ENCODE measurements around the gene MAD1L1. TPM values are rescaled to one million over a fixed set of nuclear protein-coding genes. Genes with fewer than 3 reads are reported as not detected.

MAD1L1 gene
- total and polyA plus RNA-seq, 2 experiments from 2014 or later = 38.2 to 69.8 TPM

- H3K27me3 ChIP-seq (replicated peaks; ENCODE audit: insufficient read depth) = no peaks in the 10 kb centered on the region
- H3K36me3 ChIP-seq (ENCODE audit: low read depth) = no peaks in the 10 kb centered on the region
- H3F3A ChIP-seq (ENCODE audit: insufficient read depth) = no peaks in the 10 kb centered on the region
- in situ Hi-C loops (cut with MboI) = no loop called here
- no peak overlapping the region for H3K27ac ChIP-seq
- H3K9me2 ChIP-seq (ENCODE audit: insufficient read depth) = no peaks in the 10 kb centered on the region
- no peak overlapping the region for H3K9ac ChIP-seq
- H3K9me3 ChIP-seq (ENCODE audit: low read depth) = no peaks in the 10 kb centered on the region
- 79 to 82% methylated on average over 11 of the region's 11 CpGs for WGBS, 2 experiments (ENCODE audit: low coverage in 1 of 2, low lambda C conversion rate in 2 of 2, missing lambda C conversion rate in 2 of 2)
- H4K20me1 ChIP-seq (ENCODE audit: insufficient read depth) = no peaks in the 10 kb centered on the region
- no peak overlapping the region for H3K4me2 ChIP-seq (ENCODE audit: unreplicated experiment)
- H3K79me2 ChIP-seq (ENCODE audit: insufficient read depth) = no peaks in the 10 kb centered on the region
- no peaks in the 10 kb centered on the region for H3K4me1 ChIP-seq (ENCODE audit: insufficient read depth)
- H3K4me3 ChIP-seq = no peak overlapping the region
- TF ChIP-seq EZH2 (IDR thresholded peaks at IDR 0.05; ENCODE audit: insufficient read depth, poor library complexity, severe bottlenecking) (no peak), EZH2phosphoT487 (IDR thresholded peaks at IDR 0.05; ENCODE audit: insufficient read depth, low read depth) (no peak)
- no peak overlapping the region for H2AFZ ChIP-seq
- no peak for DNase-seq
Measured at GRCh38 chr7:1943326-1943725, 289.4 kb downstream of the MAD1L1 start.

GRCh38 chr7:1942941-1943289, 289.8 kb downstream of the MAD1L1 start:
- 90 to 92% methylated on average over 5 of the region's 5 CpGs for WGBS, 2 experiments (ENCODE audit: low coverage in 1 of 2, low lambda C conversion rate in 2 of 2, missing lambda C conversion rate in 2 of 2)
- H3K9me3 ChIP-seq (ENCODE audit: low read depth) = no peaks in the 10 kb centered on the region
- DNase-seq = no peak
- H2AFZ ChIP-seq = no peak overlapping the region
- H3K27ac ChIP-seq = no peak overlapping the region
- H3K9me2 ChIP-seq (ENCODE audit: insufficient read depth) = no peaks in the 10 kb centered on the region
- H3K4me2 ChIP-seq (ENCODE audit: unreplicated experiment) = no peak overlapping the region
- no peaks in the 10 kb centered on the region for H3K27me3 ChIP-seq (replicated peaks; ENCODE audit: insufficient read depth)
- no peak overlapping the region for H3K9ac ChIP-seq
- no peaks in the 10 kb centered on the region for H4K20me1 ChIP-seq (ENCODE audit: insufficient read depth)
- no peaks in the 10 kb centered on the region for H3F3A ChIP-seq (ENCODE audit: insufficient read depth)
- TF ChIP-seq EZH2 (IDR thresholded peaks at IDR 0.05; ENCODE audit: insufficient read depth, poor library complexity, severe bottlenecking) = no peak
- TF ChIP-seq EZH2phosphoT487 (IDR thresholded peaks at IDR 0.05; ENCODE audit: insufficient read depth, low read depth) = no peak
- H3K4me3 ChIP-seq = no peak overlapping the region
- no peaks in the 10 kb centered on the region for H3K36me3 ChIP-seq (ENCODE audit: low read depth)
- H3K4me1 ChIP-seq (ENCODE audit: insufficient read depth) = no peaks in the 10 kb centered on the region
- in situ Hi-C loops (cut with MboI) = no loop called here
- no peaks in the 10 kb centered on the region for H3K79me2 ChIP-seq (ENCODE audit: insufficient read depth)

DNA sequence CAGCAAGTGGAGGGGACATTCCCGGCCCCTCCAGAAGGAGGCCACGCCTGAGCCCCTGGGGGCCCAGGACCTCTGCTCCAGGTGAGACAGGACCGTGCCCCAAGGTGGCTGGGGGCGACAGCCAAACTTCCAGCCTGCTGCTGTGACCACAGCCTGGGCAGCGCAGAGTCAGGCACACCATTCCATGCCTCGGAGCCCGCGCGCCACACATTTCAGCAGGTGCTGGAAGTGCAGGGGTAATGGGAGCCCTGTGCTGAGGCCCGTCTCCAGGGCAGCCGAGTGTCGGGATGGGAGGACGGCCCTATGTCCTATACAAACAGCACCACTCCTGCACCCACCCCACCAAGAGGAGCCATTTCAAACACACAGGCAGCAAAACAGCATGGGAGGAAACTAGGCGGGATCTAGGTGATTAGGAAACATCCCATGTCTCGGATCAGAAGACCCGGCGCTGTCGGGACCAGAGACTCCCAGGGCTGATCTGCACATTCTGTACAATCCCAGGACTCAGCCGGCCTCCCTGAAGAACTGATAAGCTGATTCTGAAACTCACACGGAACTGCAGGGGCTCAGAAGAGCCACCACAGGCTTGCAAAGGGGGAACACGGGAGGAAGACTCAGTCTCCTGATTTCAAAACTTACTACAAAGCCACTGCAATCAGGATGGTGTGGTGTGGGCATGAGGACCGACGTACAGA, 290.4 kb downstream of the MAD1L1 start:
- Histone ChIP-seq H3K9me3 (ENCODE audit: low read depth) (no peaks in the 10 kb centered on the region), H4K20me1 (ENCODE audit: insufficient read depth) (no peaks in the 10 kb centered on the region), H3F3A (ENCODE audit: insufficient read depth) (no peaks in the 10 kb centered on the region), H3K27ac (no peak overlapping the region), H2AFZ (no peak overlapping the region), H3K36me3 (ENCODE audit: low read depth) (no peaks in the 10 kb centered on the region), H3K27me3 (replicated peaks; ENCODE audit: insufficient read depth) (no peaks in the 10 kb centered on the region), H3K9me2 (ENCODE audit: insufficient read depth) (no peaks in the 10 kb centered on the region), H3K79me2 (ENCODE audit: insufficient read depth) (no peaks in the 10 kb centered on the region), H3K4me3 (no peak overlapping the region), H3K4me2 (ENCODE audit: unreplicated experiment) (no peak overlapping the region), H3K9ac (no peak overlapping the region), H3K4me1 (ENCODE audit: insufficient read depth) (no peaks in the 10 kb centered on the region)
- no peak for DNase-seq
- TF ChIP-seq EZH2phosphoT487 (IDR thresholded peaks at IDR 0.05; ENCODE audit: insufficient read depth, low read depth) (no peak), EZH2 (IDR thresholded peaks at IDR 0.05; ENCODE audit: insufficient read depth, poor library complexity, severe bottlenecking) (no peak)
- WGBS, 2 experiments (ENCODE audit: low coverage in 1 of 2, low lambda C conversion rate in 2 of 2, missing lambda C conversion rate in 2 of 2) = 91 to 92% methylated on average over 23 of the region's 23 CpGs
- in situ Hi-C loops (cut with MboI) = no loop called here

- H3F3A ChIP-seq (ENCODE audit: insufficient read depth) = no peaks in the 10 kb centered on the region
- no peak for DNase-seq
Measured at GRCh38 chr7:1941464-1942242, 291.1 kb downstream of the MAD1L1 start.

More at GRCh38 chr7:1941464-1942242, 291.1 kb downstream of the MAD1L1 start:
- Histone ChIP-seq H2AFZ (no peak overlapping the region), H3K9me3 (ENCODE audit: low read depth) (no peaks in the 10 kb centered on the region), H4K20me1 (ENCODE audit: insufficient read depth) (no peaks in the 10 kb centered on the region), H3K9ac (no peak overlapping the region), H3K4me3 (no peak overlapping the region), H3K36me3 (ENCODE audit: low read depth) (no peaks in the 10 kb centered on the region), H3K4me2 (ENCODE audit: unreplicated experiment) (no peak overlapping the region), H3K27me3 (replicated peaks; ENCODE audit: insufficient read depth) (no peaks in the 10 kb centered on the region), H3K79me2 (ENCODE audit: insufficient read depth) (no peaks in the 10 kb centered on the region), H3K4me1 (ENCODE audit: insufficient read depth) (no peaks in the 10 kb centered on the region), H3K27ac (no peak overlapping the region), H3K9me2 (ENCODE audit: insufficient read depth) (no peaks in the 10 kb centered on the region)
- TF ChIP-seq EZH2phosphoT487 (IDR thresholded peaks at IDR 0.05; ENCODE audit: insufficient read depth, low read depth) (no peak), EZH2 (IDR thresholded peaks at IDR 0.05; ENCODE audit: insufficient read depth, poor library complexity, severe bottlenecking) (no peak)
- in situ Hi-C loops (cut with MboI) = no loop called here
- WGBS, 2 experiments (ENCODE audit: low coverage in 1 of 2, low lambda C conversion rate in 2 of 2, missing lambda C conversion rate in 2 of 2) = 92 to 93% methylated on average over 29 to 30 of the region's 30 CpGs
